Bronchial epithelial cell (primary cell): ENCODE measurements around the gene ADGRG1. TPM values are rescaled to one million over a fixed set of nuclear protein-coding genes. Genes with fewer than 3 reads are reported as not detected.

Experiments used
- DNase-seq: peaks from one replicate; pipeline ENCODE4 v3.0.0-alpha.2; 2010; ENCODE audit warnings: low read depth
- FAIRE-seq: peaks from 2 replicates; lab custom pipeline; 2011; peaks lifted over from hg19 to GRCh38; lab: Jason Lieb, UNC
- H3K27me3 ChIP-seq: 2 replicates; pipeline ENCODE4 v1.5.1; 2011; ENCODE audit warnings: low read length; ENCODE audit not compliant: control insufficient read depth, insufficient read depth
- H3K36me3 ChIP-seq: 2 replicates; pipeline ENCODE4 v1.5.1; 2011; ENCODE audit warnings: low read length; ENCODE audit not compliant: control insufficient read depth, insufficient read depth
- H3K4me3 ChIP-seq: 2 replicates; pipeline ENCODE4 v1.5.1; 2011; ENCODE audit warnings: mild to moderate bottlenecking, low read depth, low read length, control low read depth
- CTCF ChIP-seq: IDR thresholded peaks from 2 replicates; pipeline ENCODE4 v1.5.1; 2011; ENCODE audit warnings: mild to moderate bottlenecking, moderate library complexity, low read length, control low read depth, inconsistent platforms; ENCODE audit not compliant: insufficient read depth, severe bottlenecking
- total RNA-seq: library from RNA; depleted of rRNA; stranded (reverse); fragments of >200 nt; gene quantifications from 2 replicates; pipeline ENCODE4 v1.2.1, GENCODE V29; 2014

ADGRG1 gene
- total RNA-seq, 1 donor from 2014 or later: 21.1 TPM

GRCh38 chr16:57634171-57634570 is 5.7 kb downstream of the ADGRG1 start:
- peaks cover 24% of the 10 kb centered on the region for H3K36me3 ChIP-seq
- no peaks in the 10 kb centered on the region for H3K27me3 ChIP-seq
- TF ChIP-seq CTCF: no peak
- H3K4me3 ChIP-seq: no peak overlapping the region
- FAIRE-seq (no peak), DNase-seq (no peak)

- FAIRE-seq: peak; percentile 73
- no peak for DNase-seq
- TF ChIP-seq CTCF: no peak
- Histone ChIP-seq H3K36me3 (peaks cover 21% of the 10 kb centered on the region), H3K4me3 (no peak overlapping the region), H3K27me3 (no peaks in the 10 kb centered on the region)
Measured at GRCh38 chr16:57635266-57636097, 7.1 kb downstream of the ADGRG1 start.

- FAIRE-seq (peak; percentile 73), DNase-seq (no peak)
- no peak for TF ChIP-seq CTCF
- Histone ChIP-seq H3K27me3 (no peaks in the 10 kb centered on the region), H3K4me3 (no peak overlapping the region), H3K36me3 (peaks cover 21% of the 10 kb centered on the region)
Measured at GRCh38 chr16:57636184-57636583, 7.8 kb downstream of the ADGRG1 start.

- H3K36me3 ChIP-seq: peaks cover 19% of the 10 kb centered on the region
- DNase-seq (no peak), FAIRE-seq (no peak)
- no peak for TF ChIP-seq CTCF
- no peaks in the 10 kb centered on the region for H3K27me3 ChIP-seq
- H3K4me3 ChIP-seq: no peak overlapping the region
Measured at GRCh38 chr16:57637020-57637419, 8.6 kb downstream of the ADGRG1 start.

GRCh38 chr16:57637424-57637823 is 9.0 kb downstream of the ADGRG1 start:
- H3K4me3 ChIP-seq: no peak overlapping the region

More at GRCh38 chr16:57637424-57637823, 9.0 kb downstream of the ADGRG1 start:
- DNase-seq (no peak), FAIRE-seq (no peak)
- Histone ChIP-seq H3K27me3 (no peaks in the 10 kb centered on the region), H3K36me3 (peaks cover 21% of the 10 kb centered on the region)
- no peak for TF ChIP-seq CTCF
